WTC11 (cell line): ENCODE measurements around the gene HIPK3. TPM values are rescaled to one million over a fixed set of nuclear protein-coding genes. Genes with fewer than 3 reads are reported as not detected.

Experiments used
- ATAC-seq: fragments of 200-7000 bp; cut with Tn5 transposase; 2 replicates; pipeline ENCODE4 v1.10.0; 2021; ENCODE audit warnings: mild to moderate bottlenecking, moderate library complexity
- CTCF ChIA-PET: fragments of 300-600 bp; sonication (Branson Sonifier 250); formaldehyde crosslinking; loops from one replicate; lab custom pipeline; 2021; ENCODE audit warnings: antibody characterized with exemption; lab: Charles Lee
- POLR2A ChIA-PET: fragments of 350-600 bp; sonication (Branson Sonifier 250); formaldehyde crosslinking; loops from one replicate; lab custom pipeline; 2021; ENCODE audit warnings: antibody characterized with exemption; lab: Charles Lee
- DNase-seq: peaks from one replicate; pipeline ENCODE4 v3.0.0; 2021; ENCODE audit warnings: low spot score
- H3K27ac Mint-ChIP-seq: 2 replicates; pipeline ENCODE4 v1.8.0; 2021; ENCODE audit warnings: mixed read lengths
- H3K27me3 Mint-ChIP-seq: 2 replicates; pipeline ENCODE4 v1.8.0; 2021; ENCODE audit warnings: low read depth, mild to moderate bottlenecking, moderate library complexity, mixed read lengths
- H3K36me3 Mint-ChIP-seq: 2 replicates; pipeline ENCODE4 v1.8.0; 2021; ENCODE audit warnings: mixed read lengths
- H3K4me1 Mint-ChIP-seq: 2 replicates; pipeline ENCODE4 v1.8.0; 2022; ENCODE audit warnings: mixed read lengths
- H3K4me3 Mint-ChIP-seq: 2 replicates; pipeline ENCODE4 v1.8.0; 2021; ENCODE audit warnings: mild to moderate bottlenecking, moderate library complexity, mixed read lengths
- H3K9me3 Mint-ChIP-seq: 2 replicates; pipeline ENCODE4 v1.8.0; 2021; ENCODE audit warnings: mixed read lengths
- CREM ChIP-seq: sonication (generic); formaldehyde crosslinking; IDR thresholded peaks from 2 replicates; pipeline ENCODE4 v1.8.1; 2022; ENCODE audit warnings: mild to moderate bottlenecking, missing genetic modification reagents, moderate library complexity
- ETV6 ChIP-seq: sonication (generic); formaldehyde crosslinking; IDR thresholded peaks from 2 replicates; pipeline ENCODE4 v1.8.1; 2022; ENCODE audit warnings: mild to moderate bottlenecking, missing genetic modification reagents
- GABPB1 ChIP-seq: sonication (generic); formaldehyde crosslinking; IDR thresholded peaks from 2 replicates; pipeline ENCODE4 v1.8.1; 2023; ENCODE audit warnings: mild to moderate bottlenecking, missing genetic modification reagents
- GRHL2 ChIP-seq: fragments of 250-450 bp; sonication (Bioruptor Pico); IDR thresholded peaks from 2 replicates; pipeline ENCODE4 v1.8.0; 2022; ENCODE audit warnings: mild to moderate bottlenecking, moderate library complexity; ENCODE audit not compliant: insufficient replicate concordance, severe bottlenecking
- HMGA2 ChIP-seq: fragments of 250-450 bp; sonication (Bioruptor Pico); IDR thresholded peaks from 2 replicates; pipeline ENCODE4 v1.4.0; 2021; ENCODE audit warnings: mild to moderate bottlenecking, moderate library complexity
- NR2C2 ChIP-seq: sonication (generic); formaldehyde crosslinking; IDR thresholded peaks from 2 replicates; pipeline ENCODE4 v1.8.0; 2022; ENCODE audit warnings: mild to moderate bottlenecking, missing genetic modification reagents
- OVOL2 ChIP-seq: fragments of 250-450 bp; sonication (Bioruptor Pico); IDR thresholded peaks from 2 replicates; pipeline ENCODE4 v1.9.0; 2021; ENCODE audit warnings: mild to moderate bottlenecking, borderline replicate concordance
- RELA ChIP-seq: sonication (generic); formaldehyde crosslinking; IDR thresholded peaks from 2 replicates; pipeline ENCODE4 v1.8.1; 2022; ENCODE audit warnings: missing genetic modification reagents, mild to moderate bottlenecking, borderline replicate concordance
- total RNA-seq: library from RNA; stranded (reverse); gene quantifications from 3 replicates; pipeline ENCODE4 v1.2.3, GENCODE V29; 2021
- TF ChIP-seq, protein P1 (sequence below): sonication (generic); formaldehyde crosslinking; IDR thresholded peaks from 2 replicates; pipeline ENCODE4 v1.8.0; 2022; ENCODE audit warnings: missing genetic modification reagents
- TF ChIP-seq, protein P2 (sequence below): sonication (generic); formaldehyde crosslinking; IDR thresholded peaks from 2 replicates; pipeline ENCODE4 v1.8.1; 2023; ENCODE audit warnings: mild to moderate bottlenecking, missing genetic modification reagents, moderate library complexity
- TF ChIP-seq, protein P3 (sequence below): sonication (generic); formaldehyde crosslinking; IDR thresholded peaks from 2 replicates; pipeline ENCODE4 v1.8.1; 2023; ENCODE audit warnings: mild to moderate bottlenecking, moderate library complexity, missing genetic modification reagents
- TF ChIP-seq, protein P4 (sequence below): sonication (generic); formaldehyde crosslinking; IDR thresholded peaks from 2 replicates; pipeline ENCODE4 v1.8.1; 2023; ENCODE audit warnings: mild to moderate bottlenecking, missing genetic modification reagents, borderline replicate concordance
- TF ChIP-seq, protein P5 (sequence below): fragments of 250-450 bp; sonication (Bioruptor Pico); IDR thresholded peaks from 2 replicates; pipeline ENCODE4 v1.9.0; 2021; ENCODE audit warnings: mild to moderate bottlenecking
- TF ChIP-seq, protein P6 (sequence below): sonication (generic); formaldehyde crosslinking; IDR thresholded peaks from 2 replicates; pipeline ENCODE4 v1.8.1; 2022; ENCODE audit warnings: low read depth, mild to moderate bottlenecking, moderate library complexity, missing genetic modification reagents, borderline replicate concordance
- TF ChIP-seq, protein P7 (sequence below): sonication (generic); formaldehyde crosslinking; IDR thresholded peaks from 2 replicates; pipeline ENCODE4 v1.8.0; 2022; ENCODE audit warnings: mild to moderate bottlenecking, missing genetic modification reagents
- TF ChIP-seq, protein P8 (sequence below): sonication (generic); formaldehyde crosslinking; IDR thresholded peaks from 2 replicates; pipeline ENCODE4 v1.8.1; 2023; ENCODE audit warnings: mild to moderate bottlenecking, missing genetic modification reagents, moderate library complexity
- TF ChIP-seq, protein P9 (sequence below): sonication (generic); formaldehyde crosslinking; IDR thresholded peaks from 2 replicates; pipeline ENCODE4 v1.8.1; 2022; ENCODE audit warnings: missing genetic modification reagents, borderline replicate concordance

The HIPK3 gene
- total RNA-seq, 1 experiment from 2014 or later = 24.1 TPM

DNA sequence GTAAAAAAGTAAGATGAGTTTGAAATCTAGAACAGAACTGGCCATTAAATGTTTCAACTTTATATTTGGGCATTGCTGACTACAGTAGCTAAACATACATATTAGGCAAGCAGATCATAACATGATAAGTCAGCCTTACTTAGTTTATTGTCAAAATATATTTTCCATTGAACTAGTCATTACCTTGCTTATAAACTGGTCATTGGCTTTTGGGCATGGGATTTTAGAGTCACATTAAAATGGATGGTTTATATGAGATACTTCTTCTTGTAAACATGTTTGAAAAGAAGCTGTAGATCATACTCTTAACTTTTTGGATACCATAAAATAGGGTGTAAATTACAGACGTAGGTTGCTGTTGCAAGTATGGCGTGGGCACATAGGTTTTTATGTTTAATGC lies 2.7 kb downstream of the HIPK3 start:
- H3K4me1 Mint-ChIP-seq = peaks cover 45% of the 10 kb centered on the region
- ChIA-PET CTCF (no interaction called here), POLR2A (interaction anchor here (1.7 kb wide), 1 partner anchor 100 kb away, joined by 7 read pairs; no protein-coding TSS in a partner anchor)
- peak overlapping the region; percentile 91 for H3K4me3 Mint-ChIP-seq
- H3K36me3 Mint-ChIP-seq = 0 out of 2 replicates have a peak, but pooled peaks cover 3% of the 10 kb centered on the region
- ATAC-seq (no peak), DNase-seq (no peak)
- no peaks in the 10 kb centered on the region; the same call in 1 of the 2 replicates for H3K27me3 Mint-ChIP-seq
- peaks cover 6% of the 10 kb centered on the region for H3K9me3 Mint-ChIP-seq
- H3K27ac Mint-ChIP-seq = 0 out of 2 replicates have a peak overlapping the region, but pooled peaks have one; percentile 41
- TF ChIP-seq, protein P1, sequence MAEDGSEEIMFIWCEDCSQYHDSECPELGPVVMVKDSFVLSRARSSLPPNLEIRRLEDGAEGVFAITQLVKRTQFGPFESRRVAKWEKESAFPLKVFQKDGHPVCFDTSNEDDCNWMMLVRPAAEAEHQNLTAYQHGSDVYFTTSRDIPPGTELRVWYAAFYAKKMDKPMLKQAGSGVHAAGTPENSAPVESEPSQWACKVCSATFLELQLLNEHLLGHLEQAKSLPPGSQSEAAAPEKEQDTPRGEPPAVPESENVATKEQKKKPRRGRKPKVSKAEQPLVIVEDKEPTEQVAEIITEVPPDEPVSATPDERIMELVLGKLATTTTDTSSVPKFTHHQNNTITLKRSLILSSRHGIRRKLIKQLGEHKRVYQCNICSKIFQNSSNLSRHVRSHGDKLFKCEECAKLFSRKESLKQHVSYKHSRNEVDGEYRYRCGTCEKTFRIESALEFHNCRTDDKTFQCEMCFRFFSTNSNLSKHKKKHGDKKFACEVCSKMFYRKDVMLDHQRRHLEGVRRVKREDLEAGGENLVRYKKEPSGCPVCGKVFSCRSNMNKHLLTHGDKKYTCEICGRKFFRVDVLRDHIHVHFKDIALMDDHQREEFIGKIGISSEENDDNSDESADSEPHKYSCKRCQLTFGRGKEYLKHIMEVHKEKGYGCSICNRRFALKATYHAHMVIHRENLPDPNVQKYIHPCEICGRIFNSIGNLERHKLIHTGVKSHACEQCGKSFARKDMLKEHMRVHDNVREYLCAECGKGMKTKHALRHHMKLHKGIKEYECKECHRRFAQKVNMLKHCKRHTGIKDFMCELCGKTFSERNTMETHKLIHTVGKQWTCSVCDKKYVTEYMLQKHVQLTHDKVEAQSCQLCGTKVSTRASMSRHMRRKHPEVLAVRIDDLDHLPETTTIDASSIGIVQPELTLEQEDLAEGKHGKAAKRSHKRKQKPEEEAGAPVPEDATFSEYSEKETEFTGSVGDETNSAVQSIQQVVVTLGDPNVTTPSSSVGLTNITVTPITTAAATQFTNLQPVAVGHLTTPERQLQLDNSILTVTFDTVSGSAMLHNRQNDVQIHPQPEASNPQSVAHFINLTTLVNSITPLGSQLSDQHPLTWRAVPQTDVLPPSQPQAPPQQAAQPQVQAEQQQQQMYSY (CRISPR knock-in tag) = no peak
- TF ChIP-seq RELA (CRISPR knock-in tag) (no peak), ETV6 (CRISPR knock-in tag) (no peak), GABPB1 (no peak), OVOL2 (no peak), CREM (CRISPR knock-in tag) (no peak), NR2C2 (CRISPR knock-in tag) (no peak), HMGA2 (CRISPR knock-in tag) (no peak), GRHL2 (CRISPR knock-in tag) (no peak)
- TF ChIP-seq, protein P2, sequence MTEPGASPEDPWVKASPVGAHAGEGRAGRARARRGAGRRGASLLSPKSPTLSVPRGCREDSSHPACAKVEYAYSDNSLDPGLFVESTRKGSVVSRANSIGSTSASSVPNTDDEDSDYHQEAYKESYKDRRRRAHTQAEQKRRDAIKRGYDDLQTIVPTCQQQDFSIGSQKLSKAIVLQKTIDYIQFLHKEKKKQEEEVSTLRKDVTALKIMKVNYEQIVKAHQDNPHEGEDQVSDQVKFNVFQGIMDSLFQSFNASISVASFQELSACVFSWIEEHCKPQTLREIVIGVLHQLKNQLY = no peak
- TF ChIP-seq, protein P3, sequence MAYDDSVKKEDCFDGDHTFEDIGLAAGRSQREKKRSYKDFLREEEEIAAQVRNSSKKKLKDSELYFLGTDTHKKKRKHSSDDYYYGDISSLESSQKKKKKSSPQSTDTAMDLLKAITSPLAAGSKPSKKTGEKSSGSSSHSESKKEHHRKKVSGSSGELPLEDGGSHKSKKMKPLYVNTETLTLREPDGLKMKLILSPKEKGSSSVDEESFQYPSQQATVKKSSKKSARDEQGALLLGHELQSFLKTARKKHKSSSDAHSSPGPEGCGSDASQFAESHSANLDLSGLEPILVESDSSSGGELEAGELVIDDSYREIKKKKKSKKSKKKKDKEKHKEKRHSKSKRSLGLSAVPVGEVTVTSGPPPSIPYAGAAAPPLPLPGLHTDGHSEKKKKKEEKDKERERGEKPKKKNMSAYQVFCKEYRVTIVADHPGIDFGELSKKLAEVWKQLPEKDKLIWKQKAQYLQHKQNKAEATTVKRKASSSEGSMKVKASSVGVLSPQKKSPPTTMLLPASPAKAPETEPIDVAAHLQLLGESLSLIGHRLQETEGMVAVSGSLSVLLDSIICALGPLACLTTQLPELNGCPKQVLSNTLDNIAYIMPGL (CRISPR knock-in tag) = no peak
- TF ChIP-seq, protein P4, sequence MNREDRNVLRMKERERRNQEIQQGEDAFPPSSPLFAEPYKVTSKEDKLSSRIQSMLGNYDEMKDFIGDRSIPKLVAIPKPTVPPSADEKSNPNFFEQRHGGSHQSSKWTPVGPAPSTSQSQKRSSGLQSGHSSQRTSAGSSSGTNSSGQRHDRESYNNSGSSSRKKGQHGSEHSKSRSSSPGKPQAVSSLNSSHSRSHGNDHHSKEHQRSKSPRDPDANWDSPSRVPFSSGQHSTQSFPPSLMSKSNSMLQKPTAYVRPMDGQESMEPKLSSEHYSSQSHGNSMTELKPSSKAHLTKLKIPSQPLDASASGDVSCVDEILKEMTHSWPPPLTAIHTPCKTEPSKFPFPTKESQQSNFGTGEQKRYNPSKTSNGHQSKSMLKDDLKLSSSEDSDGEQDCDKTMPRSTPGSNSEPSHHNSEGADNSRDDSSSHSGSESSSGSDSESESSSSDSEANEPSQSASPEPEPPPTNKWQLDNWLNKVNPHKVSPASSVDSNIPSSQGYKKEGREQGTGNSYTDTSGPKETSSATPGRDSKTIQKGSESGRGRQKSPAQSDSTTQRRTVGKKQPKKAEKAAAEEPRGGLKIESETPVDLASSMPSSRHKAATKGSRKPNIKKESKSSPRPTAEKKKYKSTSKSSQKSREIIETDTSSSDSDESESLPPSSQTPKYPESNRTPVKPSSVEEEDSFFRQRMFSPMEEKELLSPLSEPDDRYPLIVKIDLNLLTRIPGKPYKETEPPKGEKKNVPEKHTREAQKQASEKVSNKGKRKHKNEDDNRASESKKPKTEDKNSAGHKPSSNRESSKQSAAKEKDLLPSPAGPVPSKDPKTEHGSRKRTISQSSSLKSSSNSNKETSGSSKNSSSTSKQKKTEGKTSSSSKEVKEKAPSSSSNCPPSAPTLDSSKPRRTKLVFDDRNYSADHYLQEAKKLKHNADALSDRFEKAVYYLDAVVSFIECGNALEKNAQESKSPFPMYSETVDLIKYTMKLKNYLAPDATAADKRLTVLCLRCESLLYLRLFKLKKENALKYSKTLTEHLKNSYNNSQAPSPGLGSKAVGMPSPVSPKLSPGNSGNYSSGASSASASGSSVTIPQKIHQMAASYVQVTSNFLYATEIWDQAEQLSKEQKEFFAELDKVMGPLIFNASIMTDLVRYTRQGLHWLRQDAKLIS (CRISPR knock-in tag) = no peak
- TF ChIP-seq, protein P5, sequence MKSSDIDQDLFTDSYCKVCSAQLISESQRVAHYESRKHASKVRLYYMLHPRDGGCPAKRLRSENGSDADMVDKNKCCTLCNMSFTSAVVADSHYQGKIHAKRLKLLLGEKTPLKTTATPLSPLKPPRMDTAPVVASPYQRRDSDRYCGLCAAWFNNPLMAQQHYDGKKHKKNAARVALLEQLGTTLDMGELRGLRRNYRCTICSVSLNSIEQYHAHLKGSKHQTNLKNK (CRISPR knock-in tag) = no peak
- TF ChIP-seq, protein P6, sequence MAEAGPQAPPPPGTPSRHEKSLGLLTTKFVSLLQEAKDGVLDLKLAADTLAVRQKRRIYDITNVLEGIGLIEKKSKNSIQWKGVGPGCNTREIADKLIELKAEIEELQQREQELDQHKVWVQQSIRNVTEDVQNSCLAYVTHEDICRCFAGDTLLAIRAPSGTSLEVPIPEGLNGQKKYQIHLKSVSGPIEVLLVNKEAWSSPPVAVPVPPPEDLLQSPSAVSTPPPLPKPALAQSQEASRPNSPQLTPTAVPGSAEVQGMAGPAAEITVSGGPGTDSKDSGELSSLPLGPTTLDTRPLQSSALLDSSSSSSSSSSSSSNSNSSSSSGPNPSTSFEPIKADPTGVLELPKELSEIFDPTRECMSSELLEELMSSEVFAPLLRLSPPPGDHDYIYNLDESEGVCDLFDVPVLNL (CRISPR knock-in tag) = no peak
- TF ChIP-seq, protein P7, sequence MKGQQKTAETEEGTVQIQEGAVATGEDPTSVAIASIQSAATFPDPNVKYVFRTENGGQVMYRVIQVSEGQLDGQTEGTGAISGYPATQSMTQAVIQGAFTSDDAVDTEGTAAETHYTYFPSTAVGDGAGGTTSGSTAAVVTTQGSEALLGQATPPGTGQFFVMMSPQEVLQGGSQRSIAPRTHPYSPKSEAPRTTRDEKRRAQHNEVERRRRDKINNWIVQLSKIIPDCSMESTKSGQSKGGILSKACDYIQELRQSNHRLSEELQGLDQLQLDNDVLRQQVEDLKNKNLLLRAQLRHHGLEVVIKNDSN (CRISPR knock-in tag) = no peak
- TF ChIP-seq, protein P8, sequence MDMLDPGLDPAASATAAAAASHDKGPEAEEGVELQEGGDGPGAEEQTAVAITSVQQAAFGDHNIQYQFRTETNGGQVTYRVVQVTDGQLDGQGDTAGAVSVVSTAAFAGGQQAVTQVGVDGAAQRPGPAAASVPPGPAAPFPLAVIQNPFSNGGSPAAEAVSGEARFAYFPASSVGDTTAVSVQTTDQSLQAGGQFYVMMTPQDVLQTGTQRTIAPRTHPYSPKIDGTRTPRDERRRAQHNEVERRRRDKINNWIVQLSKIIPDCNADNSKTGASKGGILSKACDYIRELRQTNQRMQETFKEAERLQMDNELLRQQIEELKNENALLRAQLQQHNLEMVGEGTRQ (CRISPR knock-in tag) = no peak
- TF ChIP-seq, protein P9, sequence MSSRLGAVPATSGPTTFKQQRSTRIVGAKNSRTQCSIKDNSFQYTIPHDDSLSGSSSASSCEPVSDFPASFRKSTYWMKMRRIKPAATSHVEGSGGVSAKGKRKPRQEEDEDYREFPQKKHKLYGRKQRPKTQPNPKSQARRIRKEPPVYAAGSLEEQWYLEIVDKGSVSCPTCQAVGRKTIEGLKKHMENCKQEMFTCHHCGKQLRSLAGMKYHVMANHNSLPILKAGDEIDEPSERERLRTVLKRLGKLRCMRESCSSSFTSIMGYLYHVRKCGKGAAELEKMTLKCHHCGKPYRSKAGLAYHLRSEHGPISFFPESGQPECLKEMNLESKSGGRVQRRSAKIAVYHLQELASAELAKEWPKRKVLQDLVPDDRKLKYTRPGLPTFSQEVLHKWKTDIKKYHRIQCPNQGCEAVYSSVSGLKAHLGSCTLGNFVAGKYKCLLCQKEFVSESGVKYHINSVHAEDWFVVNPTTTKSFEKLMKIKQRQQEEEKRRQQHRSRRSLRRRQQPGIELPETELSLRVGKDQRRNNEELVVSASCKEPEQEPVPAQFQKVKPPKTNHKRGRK (CRISPR knock-in tag) = no peak
